DMS79 (cell line): ENCODE measurements around the gene CALHM3.
"Not testable (repeated sequence)": the region's sequence is repeated elsewhere in the genome, so short reads cannot be mapped to it uniquely, and the experiment has no call there.

Source experiments
- DNase-seq: peaks from one replicate; lab custom pipeline; 2025; lab: John Stamatoyannopoulos, UW

Gene CALHM3

GRCh38 chr10:103502849-103503660 is 24.0 kb upstream of the CALHM3 start:
- no peak for DNase-seq

DNA sequence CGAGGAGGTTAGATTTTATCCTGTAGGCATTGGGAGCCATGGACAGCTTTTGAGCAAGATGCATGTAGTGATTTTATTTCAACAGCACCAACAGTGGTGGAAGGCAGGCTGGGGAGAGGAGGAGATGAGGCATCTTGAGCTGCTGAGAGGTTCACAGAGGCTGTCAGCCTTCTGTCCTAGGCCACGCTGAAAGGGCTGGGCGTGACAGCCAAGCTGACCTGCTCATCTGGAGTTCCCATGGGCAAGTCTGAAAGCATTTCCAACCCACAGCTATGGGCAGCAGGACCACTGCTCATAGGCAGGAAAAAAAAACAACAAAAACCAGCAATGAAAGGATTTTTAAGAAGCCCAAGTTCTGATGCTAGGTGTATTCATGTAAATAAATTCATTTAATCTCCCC is 22.1 kb upstream of the CALHM3 start:
- DNase-seq, result no peak

- DNase-seq, result no peak
These were observed 21.4 kb upstream of the CALHM3 start for GRCh38 chr10:103500481-103500880.

DNA sequence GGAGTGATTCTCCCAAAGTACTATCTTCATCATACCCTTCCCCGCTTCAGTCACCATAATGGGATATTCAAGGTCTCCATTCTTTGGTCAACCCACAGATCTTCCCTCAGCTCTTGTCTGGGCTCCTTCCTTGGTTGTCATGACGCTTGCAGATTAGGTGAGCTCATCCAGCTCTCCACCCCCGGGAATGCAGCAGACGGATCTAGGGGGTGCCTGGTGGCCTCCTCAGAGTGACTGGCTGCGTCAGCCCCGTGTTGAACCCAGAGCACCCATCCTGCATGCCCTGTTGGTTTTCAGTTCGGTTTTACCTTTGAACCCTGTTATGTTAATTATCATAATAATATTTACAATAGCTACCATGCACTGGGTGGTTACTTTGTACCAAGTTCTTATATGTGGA is 20.8 kb upstream of the CALHM3 start:
- DNase-seq, result no peak

- no peak for DNase-seq
These were observed 20.0 kb upstream of the CALHM3 start for GRCh38 chr10:103498936-103499638.

- DNase-seq, result no peak
These were observed 18.3 kb upstream of the CALHM3 start for GRCh38 chr10:103497161-103497915.

- DNase-seq, result no peak
These were observed 16.3 kb upstream of the CALHM3 start for GRCh38 chr10:103495321-103495720.

GRCh38 chr10:103493916-103494877 is 15.2 kb upstream of the CALHM3 start:
- DNase-seq, result no peak

DNA sequence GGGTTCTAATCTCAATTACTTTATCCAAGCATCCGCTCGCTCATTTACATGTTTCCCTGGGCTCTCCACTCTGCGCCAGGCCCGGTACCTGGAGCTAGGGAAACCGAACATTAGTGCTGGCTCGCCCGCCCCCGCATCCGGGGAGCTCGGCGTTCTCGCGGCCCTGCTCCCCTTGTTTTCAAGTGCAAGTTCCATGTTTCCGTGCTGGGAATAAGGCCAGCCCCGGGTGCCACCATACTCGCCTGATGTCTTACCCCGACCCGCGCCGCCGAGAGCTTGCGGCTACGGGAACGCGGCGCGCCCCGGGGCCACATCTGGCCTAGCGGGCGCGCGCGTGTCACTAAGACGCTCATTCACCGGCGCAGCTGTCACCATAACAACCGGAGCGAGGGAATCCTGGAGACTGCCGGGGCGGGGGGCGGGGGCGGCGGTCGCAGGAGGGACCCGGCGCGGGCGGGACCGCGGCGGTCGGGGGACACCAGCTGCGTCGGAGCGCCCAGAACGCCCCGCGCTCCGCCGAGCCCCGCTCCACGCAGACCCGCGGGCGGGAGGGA is 14.4 kb upstream of the CALHM3 start, which contains the start of gene NEURL1:
NEURL1 (plus strand) TSS at position 344 of the 554 bp plus-strand sequence. CDS start 683 bp downstream, outside the sequence.
- no peak for DNase-seq

GRCh38 chr10:103492655-103493261 is 13.7 kb upstream of the CALHM3 start:
- no peak for DNase-seq

- no peak for DNase-seq
These were observed 12.8 kb upstream of the CALHM3 start for GRCh38 chr10:103491729-103492364.

DNA sequence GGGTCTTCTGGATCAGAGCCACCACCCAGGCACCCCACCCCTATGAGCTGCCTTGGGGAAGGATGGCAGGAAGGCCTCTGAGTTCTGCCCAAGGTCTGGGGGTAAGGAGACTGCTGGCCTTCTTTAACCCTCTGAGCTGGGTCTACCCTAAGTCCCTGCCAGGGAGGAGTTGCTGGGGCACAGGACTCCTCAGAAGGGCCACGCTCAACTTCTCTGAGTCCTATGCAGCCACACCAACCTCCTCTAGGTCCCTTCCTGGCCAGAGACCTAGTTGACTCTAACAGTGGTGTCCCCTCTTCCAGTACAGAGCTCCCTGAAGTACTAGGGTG is 11.9 kb upstream of the CALHM3 start:
- no peak for DNase-seq

- DNase-seq, result no peak
These were observed 8.3 kb upstream of the CALHM3 start for GRCh38 chr10:103487410-103487708.

DNA sequence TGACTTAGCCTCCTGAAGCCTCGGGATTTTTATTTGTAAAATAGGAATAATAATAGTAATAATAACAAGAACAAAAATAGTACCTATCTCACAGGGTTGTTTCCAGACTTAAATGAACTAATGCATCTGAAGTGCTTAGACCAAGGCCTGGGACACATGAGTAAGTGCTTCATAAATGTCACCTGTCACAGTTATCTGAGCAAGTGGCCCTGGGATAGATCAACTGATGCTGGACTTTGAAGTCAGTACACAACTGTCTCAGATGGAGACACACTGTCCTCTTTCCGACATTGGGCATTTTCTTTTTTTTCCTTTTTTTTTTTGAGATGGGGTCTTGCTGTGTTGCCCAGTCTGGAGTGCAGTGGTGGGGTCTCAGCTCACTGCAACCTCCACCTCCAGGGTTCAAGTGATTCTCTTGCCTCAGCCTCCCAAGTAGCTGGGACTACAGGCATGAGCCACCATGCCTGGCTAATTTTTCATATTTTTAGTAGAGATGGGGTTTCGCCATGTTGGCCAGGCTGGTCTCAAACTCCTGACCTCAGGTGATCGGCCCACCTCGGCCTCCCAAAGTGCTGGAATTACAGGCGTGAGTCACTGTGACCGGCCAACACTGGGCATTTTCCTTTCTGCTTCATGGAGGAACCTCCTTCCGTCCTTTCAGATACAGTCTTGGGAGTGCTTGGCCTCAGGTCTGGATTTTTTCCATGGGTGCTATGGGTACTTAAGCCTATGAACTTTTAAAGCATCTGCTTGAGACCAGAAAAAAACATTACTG is 7.8 kb upstream of the CALHM3 start:
- not testable (repeated sequence) for DNase-seq

- no peak for DNase-seq
These were observed 3.0 kb upstream of the CALHM3 start for GRCh38 chr10:103481974-103482531.

DNA sequence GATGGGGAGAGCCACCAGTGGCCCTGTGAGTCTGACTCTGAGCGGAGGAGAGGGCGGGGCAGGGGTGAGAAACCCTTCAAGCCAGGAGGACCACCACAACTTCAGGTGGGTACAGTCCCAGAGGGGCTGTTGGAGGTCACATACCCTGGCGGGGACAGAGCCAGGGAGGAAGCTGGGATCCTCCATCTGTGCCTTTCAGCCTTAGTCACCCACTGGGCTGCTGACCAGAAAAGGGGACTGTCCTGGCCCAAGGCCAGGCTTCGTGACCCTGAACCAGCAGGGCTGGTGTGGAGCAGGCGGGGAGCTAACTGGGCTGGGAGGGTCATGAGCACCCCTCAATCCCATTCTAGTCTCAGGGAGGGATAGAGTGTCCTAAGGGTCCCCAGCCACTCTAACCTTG is 1.5 kb upstream of the CALHM3 start:
- no peak for DNase-seq

DNA sequence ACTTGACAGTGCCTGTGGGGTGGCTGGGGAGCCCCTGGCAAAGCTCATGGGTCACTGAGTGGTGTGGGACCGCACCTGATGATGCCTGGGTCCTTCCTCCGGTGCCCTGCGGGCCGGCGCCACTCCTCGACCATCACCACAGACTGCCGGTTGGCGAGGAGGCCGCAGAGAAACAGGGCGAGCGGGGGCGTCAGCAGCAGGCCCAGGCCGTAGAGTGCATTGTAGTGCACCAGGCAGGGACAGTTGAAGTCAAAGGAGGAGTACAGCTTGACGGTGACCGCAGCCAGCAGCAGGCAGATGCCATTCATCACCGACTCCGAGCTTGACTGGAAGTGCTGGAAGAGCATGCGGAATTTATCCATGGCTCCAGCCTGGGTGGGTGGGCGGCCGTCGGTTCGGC is 369 bp downstream of the CALHM3 start:
- DNase-seq, result no peak

- DNase-seq, result no peak
These were observed 2.8 kb downstream of the CALHM3 start for GRCh38 chr10:103476046-103476768.

GRCh38 chr10:103475437-103475836 is 3.6 kb downstream of the CALHM3 start:
- no peak for DNase-seq
